HL-60 (cell line): ENCODE data around the gene DUSP19.

Source experiments
- DNase-seq, 2 experiments: peaks; one replicate each; pipeline ENCODE4 v3.0.0-alpha.2; 2010 to 2020; ENCODE audit warnings: low read depth in 1 of 2, low spot score in 1 of 2
- H3K27ac ChIP-seq: fragments of 250-450 bp; sonication (Bioruptor Pico); replicated peaks from 2 replicates; pipeline ENCODE4 v1.5.1; 2020; ENCODE audit warnings: mild to moderate bottlenecking, moderate library complexity
- H3K27me3 ChIP-seq: fragments of 250-450 bp; sonication (Bioruptor Pico); 2 replicates; pipeline ENCODE4 v1.5.1; 2021; ENCODE audit warnings: mild to moderate bottlenecking, moderate library complexity; ENCODE audit not compliant: insufficient read depth, poor library complexity, severe bottlenecking
- H3K4me3 ChIP-seq: replicated peaks from 2 replicates; pipeline ENCODE4 v1.5.1; 2011; ENCODE audit warnings: mild to moderate bottlenecking, control low read depth, low read length; ENCODE audit not compliant: insufficient read depth
- GABPA ChIP-seq: IDR thresholded peaks from 2 replicates; pipeline ENCODE4 v1.6.1; 2012; ENCODE audit warnings: low read depth
- POLR2AphosphoS5 ChIP-seq: IDR thresholded peaks from 2 replicates; pipeline ENCODE4 v1.6.1; 2012; ENCODE audit warnings: low read depth
- SPI1 ChIP-seq: IDR thresholded peaks from 2 replicates; pipeline ENCODE4 v1.6.1; 2012; ENCODE audit warnings: low read depth, mild to moderate bottlenecking, borderline replicate concordance
- TF ChIP-seq, protein P1 (sequence below): IDR thresholded peaks from one replicate; pipeline ENCODE4 v1.5.1; 2011; ENCODE audit warnings: low read length, control low read depth, inconsistent platforms; ENCODE audit not compliant: insufficient read depth
- TF ChIP-seq, protein P2 (sequence below): IDR thresholded peaks from 2 replicates; pipeline ENCODE4 v1.6.1; 2012; ENCODE audit warnings: low read depth; ENCODE audit not compliant: insufficient replicate concordance

DUSP19 gene

DNA sequence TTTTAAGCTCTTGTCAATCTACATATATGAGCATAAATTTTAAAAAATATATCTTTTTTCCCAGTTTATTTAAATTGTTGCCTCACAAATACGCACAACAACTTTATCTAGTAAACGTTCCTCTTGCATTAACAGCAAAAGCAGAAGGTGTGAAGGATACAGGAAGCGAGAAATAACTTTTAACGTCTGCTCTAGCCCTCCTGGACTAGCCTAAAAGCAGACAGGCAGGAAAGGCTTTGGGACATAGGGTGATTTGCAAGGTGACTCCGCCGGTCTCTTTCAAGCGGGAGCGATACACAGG is 434 bp upstream of the DUSP19 start:
- Histone ChIP-seq H3K4me3 (peak overlapping the region; percentile 72), H3K27ac (no peak overlapping the region), H3K27me3 (peaks cover 6% of the 10 kb centered on the region)
- no peak for DNase-seq
- TF ChIP-seq GABPA (no peak), POLR2AphosphoS5 (no peak), SPI1 (no peak)
- TF ChIP-seq, protein P1, sequence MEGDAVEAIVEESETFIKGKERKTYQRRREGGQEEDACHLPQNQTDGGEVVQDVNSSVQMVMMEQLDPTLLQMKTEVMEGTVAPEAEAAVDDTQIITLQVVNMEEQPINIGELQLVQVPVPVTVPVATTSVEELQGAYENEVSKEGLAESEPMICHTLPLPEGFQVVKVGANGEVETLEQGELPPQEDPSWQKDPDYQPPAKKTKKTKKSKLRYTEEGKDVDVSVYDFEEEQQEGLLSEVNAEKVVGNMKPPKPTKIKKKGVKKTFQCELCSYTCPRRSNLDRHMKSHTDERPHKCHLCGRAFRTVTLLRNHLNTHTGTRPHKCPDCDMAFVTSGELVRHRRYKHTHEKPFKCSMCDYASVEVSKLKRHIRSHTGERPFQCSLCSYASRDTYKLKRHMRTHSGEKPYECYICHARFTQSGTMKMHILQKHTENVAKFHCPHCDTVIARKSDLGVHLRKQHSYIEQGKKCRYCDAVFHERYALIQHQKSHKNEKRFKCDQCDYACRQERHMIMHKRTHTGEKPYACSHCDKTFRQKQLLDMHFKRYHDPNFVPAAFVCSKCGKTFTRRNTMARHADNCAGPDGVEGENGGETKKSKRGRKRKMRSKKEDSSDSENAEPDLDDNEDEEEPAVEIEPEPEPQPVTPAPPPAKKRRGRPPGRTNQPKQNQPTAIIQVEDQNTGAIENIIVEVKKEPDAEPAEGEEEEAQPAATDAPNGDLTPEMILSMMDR = no peak
- TF ChIP-seq, protein P2, sequence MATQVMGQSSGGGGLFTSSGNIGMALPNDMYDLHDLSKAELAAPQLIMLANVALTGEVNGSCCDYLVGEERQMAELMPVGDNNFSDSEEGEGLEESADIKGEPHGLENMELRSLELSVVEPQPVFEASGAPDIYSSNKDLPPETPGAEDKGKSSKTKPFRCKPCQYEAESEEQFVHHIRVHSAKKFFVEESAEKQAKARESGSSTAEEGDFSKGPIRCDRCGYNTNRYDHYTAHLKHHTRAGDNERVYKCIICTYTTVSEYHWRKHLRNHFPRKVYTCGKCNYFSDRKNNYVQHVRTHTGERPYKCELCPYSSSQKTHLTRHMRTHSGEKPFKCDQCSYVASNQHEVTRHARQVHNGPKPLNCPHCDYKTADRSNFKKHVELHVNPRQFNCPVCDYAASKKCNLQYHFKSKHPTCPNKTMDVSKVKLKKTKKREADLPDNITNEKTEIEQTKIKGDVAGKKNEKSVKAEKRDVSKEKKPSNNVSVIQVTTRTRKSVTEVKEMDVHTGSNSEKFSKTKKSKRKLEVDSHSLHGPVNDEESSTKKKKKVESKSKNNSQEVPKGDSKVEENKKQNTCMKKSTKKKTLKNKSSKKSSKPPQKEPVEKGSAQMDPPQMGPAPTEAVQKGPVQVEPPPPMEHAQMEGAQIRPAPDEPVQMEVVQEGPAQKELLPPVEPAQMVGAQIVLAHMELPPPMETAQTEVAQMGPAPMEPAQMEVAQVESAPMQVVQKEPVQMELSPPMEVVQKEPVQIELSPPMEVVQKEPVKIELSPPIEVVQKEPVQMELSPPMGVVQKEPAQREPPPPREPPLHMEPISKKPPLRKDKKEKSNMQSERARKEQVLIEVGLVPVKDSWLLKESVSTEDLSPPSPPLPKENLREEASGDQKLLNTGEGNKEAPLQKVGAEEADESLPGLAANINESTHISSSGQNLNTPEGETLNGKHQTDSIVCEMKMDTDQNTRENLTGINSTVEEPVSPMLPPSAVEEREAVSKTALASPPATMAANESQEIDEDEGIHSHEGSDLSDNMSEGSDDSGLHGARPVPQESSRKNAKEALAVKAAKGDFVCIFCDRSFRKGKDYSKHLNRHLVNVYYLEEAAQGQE = no peak

GRCh38 chr2:183079139-183079775 is 710 bp downstream of the DUSP19 start:
- DNase-seq = peak; percentile 4 to 12

DNA sequence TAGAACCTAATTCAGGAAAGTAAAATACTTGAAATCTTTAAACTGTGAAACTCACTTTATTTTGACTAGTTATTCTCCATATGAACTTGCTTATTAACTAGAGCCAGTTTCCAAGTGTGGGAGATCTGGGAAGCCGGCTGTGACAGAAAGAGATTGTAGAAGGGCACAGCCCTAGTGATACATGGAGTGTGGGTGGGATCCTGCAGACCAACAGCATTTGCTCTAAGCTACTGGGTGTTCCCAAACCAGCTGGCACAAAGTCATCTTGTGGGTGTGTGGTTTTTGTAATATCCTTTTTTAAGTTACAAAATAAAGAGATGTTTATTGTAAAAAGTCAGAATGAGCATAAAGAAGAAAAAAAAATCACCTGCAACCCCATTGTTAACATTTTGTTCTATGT is 3.4 kb downstream of the DUSP19 start:
- Histone ChIP-seq H3K4me3 (no peak overlapping the region), H3K27ac (no peak overlapping the region), H3K27me3 (no peaks in the 10 kb centered on the region)
- TF ChIP-seq POLR2AphosphoS5 (no peak), GABPA (no peak), SPI1 (no peak)
- TF ChIP-seq, protein P1 = no peak
- TF ChIP-seq, protein P2 = no peak
- DNase-seq = no peak

More at GRCh38 chr2:183079139-183079775, 710 bp downstream of the DUSP19 start:
- Histone ChIP-seq H3K4me3 (peak overlapping the region; percentile 72), H3K27ac (peak overlapping the region; percentile 26), H3K27me3 (peaks cover 6% of the 10 kb centered on the region)
- TF ChIP-seq POLR2AphosphoS5 (no peak), GABPA (no peak), SPI1 (no peak)
- TF ChIP-seq, protein P1 = no peak
- TF ChIP-seq, protein P2 = no peak
